HepG2 (cell line): ENCODE data around the gene KRTAP5-10. TPM values are rescaled to one million over a fixed set of nuclear protein-coding genes. Genes with fewer than 3 reads are reported as not detected.
"Not testable (repeated sequence)": the region's sequence is repeated elsewhere in the genome, so short reads cannot be mapped to it uniquely, and the experiment has no call there.

Experiments
- ATAC-seq: fragments of 200-7000 bp; cut with Tn5 transposase; 3 replicates; pipeline ENCODE4 v1.9.1; 2020; ENCODE audit warnings: mild to moderate bottlenecking, moderate library complexity
- BruUV-seq: library from RNA; stranded (reverse); fragments of 400-500 nt; replicated peaks from 2 replicates; lab custom pipeline; 2021; lab: Mats Ljungman, UMichigan
- CTCF ChIA-PET: fragments of 300-600 bp; formaldehyde crosslinking; extraction: SDS; loops from one replicate; lab custom pipeline; 2021; ENCODE audit warnings: low total read pairs, inconsistent platforms, low intra/inter-chr PET ratio; lab: Yijun Ruan, JAX
- POLR2A ChIA-PET: fragments of 350-600 bp; sonication (Branson Sonifier 250); formaldehyde crosslinking; loops from one replicate; lab custom pipeline; 2020; ENCODE audit warnings: antibody characterized with exemption, inconsistent platforms; lab: Yijun Ruan, JAX
- DNase-seq: peaks from one replicate; pipeline ENCODE4 v3.0.0-alpha.2; 2015; ENCODE audit warnings: low spot score
- FAIRE-seq: peaks from 3 replicates; lab custom pipeline; 2011; peaks lifted over from hg19 to GRCh38; lab: Jason Lieb, UNC
- H2AFZ ChIP-seq: one replicate; pipeline ENCODE4 v1.6.1; 2011; ENCODE audit warnings: low read length, inconsistent platforms
- H3K27ac ChIP-seq: fragments of 300-600 bp; 3 replicates; pipeline ENCODE4 v1.8.0; 2011; ENCODE audit warnings: mixed run types, mild to moderate bottlenecking, mixed read lengths, low read length, inconsistent platforms; ENCODE audit not compliant: insufficient read depth; ENCODE audit errors: extremely low read length
- H3K27me3 ChIP-seq, 2 experiments: fragments of 200-600 bp in 1 of 2; 2 replicates in 1 of 2; 3 replicates in 1 of 2; pipeline versions ENCODE4 v1.6.0 to v1.8.0; 2011; ENCODE audit warnings: low read length in 2 of 2, mild to moderate bottlenecking in 2 of 2, moderate library complexity in 2 of 2, inconsistent platforms in 1 of 2; ENCODE audit not compliant: insufficient read depth in 2 of 2, control insufficient read depth in 1 of 2
- H3K36me3 ChIP-seq, 2 experiments: fragments of 200-600 bp in 1 of 2; replicated peaks in 1 of 2; 2 replicates in 1 of 2; 3 replicates in 1 of 2; pipeline versions ENCODE4 v1.5.1 to v1.8.0; 2011; ENCODE audit warnings: low read length in 2 of 2, inconsistent platforms in 1 of 2; ENCODE audit not compliant: insufficient read depth in 2 of 2, control insufficient read depth in 1 of 2
- H3K4me1 ChIP-seq: 2 replicates; pipeline ENCODE4 v1.5.1; 2012; ENCODE audit warnings: low read length, inconsistent platforms; ENCODE audit not compliant: insufficient read depth
- H3K4me2 ChIP-seq: 2 replicates; pipeline ENCODE4 v1.6.0; 2011; ENCODE audit warnings: low read depth, low read length, inconsistent platforms
- H3K4me3 ChIP-seq, 3 experiments: fragments of 200-600 bp in 1 of 3; sonication (generic), shearing (Covaris generic) in 1 of 3; replicated peaks in 1 of 3; 2 replicates each; pipeline ENCODE4 v1.5.1; 2011 to 2016; ENCODE audit warnings: low read length in 3 of 3, inconsistent platforms in 2 of 3, low read depth in 2 of 3, mild to moderate bottlenecking in 2 of 3, control low read depth in 1 of 3, mixed read lengths in 1 of 3; ENCODE audit not compliant: insufficient read depth in 1 of 3
- H3K79me2 ChIP-seq: one replicate; pipeline ENCODE4 v1.6.1; 2011; ENCODE audit warnings: low read length, inconsistent platforms; ENCODE audit not compliant: insufficient read depth
- H3K9ac ChIP-seq: 2 replicates; pipeline ENCODE4 v1.6.0; 2011; ENCODE audit warnings: mild to moderate bottlenecking, low read depth, low read length, inconsistent platforms; ENCODE audit not compliant: insufficient read depth
- H3K9me3 ChIP-seq: 2 replicates; pipeline ENCODE4 v1.5.1; 2012; ENCODE audit warnings: mild to moderate bottlenecking, low read length
- H4K20me1 ChIP-seq: 2 replicates; pipeline ENCODE4 v1.6.0; 2011; ENCODE audit warnings: inconsistent platforms, mild to moderate bottlenecking, low read length, moderate library complexity; ENCODE audit not compliant: insufficient read depth
- MNT ChIP-seq: fragments of 450-650 bp; IDR thresholded peaks from 2 replicates; pipeline ENCODE4 v1.6.1; 2016
- TBX2 ChIP-seq: sonication (generic); formaldehyde crosslinking; IDR thresholded peaks from 2 replicates; pipeline ENCODE4 v1.5.0; 2020; ENCODE audit warnings: missing genetic modification reagents, mild to moderate bottlenecking, borderline replicate concordance
- ZNF256 ChIP-seq: sonication (generic); formaldehyde crosslinking; conservative IDR thresholded peaks from 2 replicates; pipeline ENCODE4 v1.4.0; 2020; ENCODE audit warnings: missing genetic modification reagents
- ZNF276 ChIP-seq: sonication (generic); formaldehyde crosslinking; IDR thresholded peaks from 2 replicates; pipeline ENCODE4 v1.4.0; 2020; ENCODE audit warnings: mild to moderate bottlenecking, low read depth, missing genetic modification reagents
- ZNF446 ChIP-seq: sonication (generic); formaldehyde crosslinking; IDR thresholded peaks from 2 replicates; pipeline ENCODE4 v1.5.0; 2020; ENCODE audit warnings: mild to moderate bottlenecking, missing genetic modification reagents
- ZNF589 ChIP-seq: sonication (generic); formaldehyde crosslinking; conservative IDR thresholded peaks from 2 replicates; pipeline ENCODE4 v1.8.0; 2022; ENCODE audit warnings: mild to moderate bottlenecking, moderate library complexity, missing genetic modification reagents
- ZNF776 ChIP-seq: sonication (generic); formaldehyde crosslinking; IDR thresholded peaks from 2 replicates; pipeline ENCODE4 v1.4.0; 2020; ENCODE audit warnings: mild to moderate bottlenecking, missing genetic modification reagents
- ZNF83 ChIP-seq: sonication (generic); formaldehyde crosslinking; IDR thresholded peaks from 2 replicates; pipeline ENCODE4 v1.4.0; 2020; ENCODE audit warnings: missing genetic modification reagents, mild to moderate bottlenecking, borderline replicate concordance
- WGBS: methylation state at CpG from one replicate; pipeline ENCODE4 v1.1.6; 2017; ENCODE audit warnings: low lambda C conversion rate; 5-methylcytosine and 5-hydroxymethylcytosine counted together
- in situ Hi-C: cut with HindIII; loops from 2 replicates; pipeline ENCODE4 v1.10.0; 2017; ENCODE audit warnings: low pct_unique_long_range_greater_than_20kb; ENCODE audit not compliant: extremely low pct_ligation_motif_present
- intact Hi-C: fragments of 100-400 bp; cut with micrococcal nuclease; formaldehyde crosslinking; loops from one replicate; pipeline ENCODE4 v1.10.0; 2022; ENCODE audit not compliant: unreplicated experiment
- polyA plus RNA-seq, 8 experiments: library from polyadenylated mRNA; depleted of rRNA in 3 of 8; stranded (reverse) in 7 of 8; unstranded in 1 of 8; fragments of >200 nt; fragmentation: Illumina TruSeq in 4 of 8; extraction: Trizol in 4 of 8; gene quantifications; 2 replicates each; pipeline versions ENCODE4 v1.2.1 to v1.2.3, GENCODE V29; 2011 to 2016; ENCODE audit warnings: low read depth in 4 of 8, missing spikeins in 1 of 8, mixed read lengths in 1 of 8; ENCODE audit not compliant: insufficient read depth in 1 of 8
- total RNA-seq, 5 experiments: library from RNA; depleted of rRNA; stranded (reverse); fragments of >200 nt; fragmentation: Illumina TruSeq; extraction: Trizol; gene quantifications; 2 replicates each; pipeline ENCODE4 v1.2.3, GENCODE V29; 2016; ENCODE audit warnings: low read depth in 1 of 5

Gene KRTAP5-10
- total and polyA plus RNA-seq, 2 of the 13 experiments (the other 11 are each of a cell fraction or from before 2014, with no cell fraction given), result not detected

- TF ChIP-seq ZNF589 (CRISPR knock-in tag) (no peak), ZNF446 (CRISPR knock-in tag) (no peak), ZNF276 (CRISPR knock-in tag) (no peak), ZNF83 (no peak), TBX2 (CRISPR knock-in tag) (no peak), ZNF256 (no peak), ZNF776 (no peak)
Measured at GRCh38 chr11:71582309-71582895, 17.0 kb downstream of the KRTAP5-10 start, which contains the start of gene KRTAP5-11 (continued).

GRCh38 chr11:71582969-71583368 lies 17.6 kb downstream of the KRTAP5-10 start:
- H2AFZ ChIP-seq, H3K9ac ChIP-seq, H3K4me3 ChIP-seq, BruUV-seq, H4K20me1 ChIP-seq, FAIRE-seq, H3K36me3 ChIP-seq, CTCF ChIA-PET, DNase-seq, H3K9me3 ChIP-seq, intact Hi-C loops, H3K27ac ChIP-seq, in situ Hi-C loops, H3K27me3 ChIP-seq, ATAC-seq, POLR2A ChIA-PET, H3K4me2 ChIP-seq, H3K79me2 ChIP-seq: not testable (repeated sequence)
- peaks cover 37% of the 10 kb centered on the region for H3K4me1 ChIP-seq
- 74% methylated on average over 2 of the region's 2 CpGs for WGBS
- peak; percentile 56 for TF ChIP-seq MNT

- BruUV-seq, CTCF ChIA-PET: not testable (repeated sequence)
Measured at GRCh38 chr11:71585673-71586072, 20.3 kb downstream of the KRTAP5-10 start.

More at GRCh38 chr11:71585673-71586072, 20.3 kb downstream of the KRTAP5-10 start:
- H3K27ac ChIP-seq, H3K9me3 ChIP-seq, H3K79me2 ChIP-seq, H3K4me2 ChIP-seq, POLR2A ChIA-PET, in situ Hi-C loops, H4K20me1 ChIP-seq, H3K27me3 ChIP-seq, DNase-seq, H3K4me3 ChIP-seq, FAIRE-seq, ATAC-seq, H3K36me3 ChIP-seq, H3K9ac ChIP-seq, intact Hi-C loops, H2AFZ ChIP-seq: not testable (repeated sequence)
- WGBS, result 44% methylated on average over 5 of the region's 5 CpGs
- H3K4me1 ChIP-seq, result peaks cover 34% of the 10 kb centered on the region
